ENCODE measurements around the gene CAVIN1.

DNA sequence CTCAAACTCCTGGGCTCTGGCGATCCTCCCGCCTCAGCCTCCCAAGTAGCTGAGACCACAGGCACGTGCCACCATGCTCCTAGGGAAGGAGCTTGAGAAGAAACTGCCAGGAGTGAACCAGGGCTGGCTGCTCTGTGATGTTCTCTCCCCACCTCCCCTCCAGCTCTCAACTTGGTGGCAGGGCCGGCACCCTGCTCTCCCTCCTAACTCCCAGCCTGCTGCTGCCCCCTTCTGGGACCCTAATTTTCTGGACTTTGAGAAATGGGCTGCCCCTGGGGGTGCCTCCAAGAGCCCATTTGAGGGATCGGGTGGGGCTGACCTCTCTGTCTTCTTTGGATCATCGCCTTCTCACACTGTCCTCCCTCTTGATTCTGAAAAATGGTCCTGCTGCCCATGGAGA, 19.9 kb downstream of the CAVIN1 start:
- TF ChIP-seq, protein P1, sequence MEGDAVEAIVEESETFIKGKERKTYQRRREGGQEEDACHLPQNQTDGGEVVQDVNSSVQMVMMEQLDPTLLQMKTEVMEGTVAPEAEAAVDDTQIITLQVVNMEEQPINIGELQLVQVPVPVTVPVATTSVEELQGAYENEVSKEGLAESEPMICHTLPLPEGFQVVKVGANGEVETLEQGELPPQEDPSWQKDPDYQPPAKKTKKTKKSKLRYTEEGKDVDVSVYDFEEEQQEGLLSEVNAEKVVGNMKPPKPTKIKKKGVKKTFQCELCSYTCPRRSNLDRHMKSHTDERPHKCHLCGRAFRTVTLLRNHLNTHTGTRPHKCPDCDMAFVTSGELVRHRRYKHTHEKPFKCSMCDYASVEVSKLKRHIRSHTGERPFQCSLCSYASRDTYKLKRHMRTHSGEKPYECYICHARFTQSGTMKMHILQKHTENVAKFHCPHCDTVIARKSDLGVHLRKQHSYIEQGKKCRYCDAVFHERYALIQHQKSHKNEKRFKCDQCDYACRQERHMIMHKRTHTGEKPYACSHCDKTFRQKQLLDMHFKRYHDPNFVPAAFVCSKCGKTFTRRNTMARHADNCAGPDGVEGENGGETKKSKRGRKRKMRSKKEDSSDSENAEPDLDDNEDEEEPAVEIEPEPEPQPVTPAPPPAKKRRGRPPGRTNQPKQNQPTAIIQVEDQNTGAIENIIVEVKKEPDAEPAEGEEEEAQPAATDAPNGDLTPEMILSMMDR (conservative IDR thresholded peaks at IDR 0.05 in 1 of 2, IDR thresholded peaks at IDR 0.05 in 1 of 2; ENCODE audit: extremely low read depth in 1 of 2, insufficient read depth in 1 of 2, low read depth in 1 of 2, low read length in 2 of 2): no peak
- TF ChIP-seq EZH2 (IDR thresholded peaks at IDR 0.05; ENCODE audit: borderline replicate concordance, low read length): no peak
